NCI-H1092 (cell line): ENCODE data around the gene IGF1.
"Not testable (repeated sequence)": the region's sequence is repeated elsewhere in the genome, so short reads cannot be mapped to it uniquely, and the experiment has no call there.

Source experiments
- DNase-seq: peaks from one replicate; lab custom pipeline; 2025; lab: John Stamatoyannopoulos, UW

The IGF1 gene

GRCh38 chr12:102379346-102380162 is 100.8 kb downstream of the IGF1 start:
- DNase-seq = no peak

- no peak for DNase-seq
Measured at GRCh38 chr12:102376781-102377180, 103.6 kb downstream of the IGF1 start.

GRCh38 chr12:102376181-102376747 is 104.1 kb downstream of the IGF1 start:
- DNase-seq = no peak

- DNase-seq = no peak
Measured at GRCh38 chr12:102374190-102374589, 106.2 kb downstream of the IGF1 start.

GRCh38 chr12:102372087-102372486 is 108.3 kb downstream of the IGF1 start:
- DNase-seq = no peak

- no peak for DNase-seq
Measured at GRCh38 chr12:102371165-102371564, 109.2 kb downstream of the IGF1 start.

- no peak for DNase-seq
Measured at GRCh38 chr12:102369876-102370275, 110.5 kb downstream of the IGF1 start.

GRCh38 chr12:102365365-102365764 is 115.0 kb downstream of the IGF1 start:
- DNase-seq = no peak

GRCh38 chr12:102364709-102365108 is 115.7 kb downstream of the IGF1 start:
- no peak for DNase-seq

- no peak for DNase-seq
Measured at GRCh38 chr12:102356690-102357089, 123.7 kb downstream of the IGF1 start.

GRCh38 chr12:102354281-102354680 is 126.1 kb downstream of the IGF1 start:
- DNase-seq = not testable (repeated sequence)

- DNase-seq = no peak
Measured at GRCh38 chr12:102351322-102351721, 129.0 kb downstream of the IGF1 start.

GRCh38 chr12:102350070-102350469 is 130.3 kb downstream of the IGF1 start:
- no peak for DNase-seq

- DNase-seq = no peak
Measured at GRCh38 chr12:102349079-102349478, 131.3 kb downstream of the IGF1 start.

- no peak for DNase-seq
Measured at GRCh38 chr12:102347811-102348210, 132.6 kb downstream of the IGF1 start.
